Measurements from ENCODE around the gene ABO.
A peak's percentile ranks its signal among the peaks of the same experiment; 100 is the strongest.
"Not testable (repeated sequence)": the region's sequence is repeated elsewhere in the genome, so short reads cannot be mapped to it uniquely, and the experiment has no call there.

ABO gene

GRCh38 chr9:133286523-133286922, 11.5 kb upstream of the ABO start:
- DNase-seq = no peak

GRCh38 chr9:133285252-133285775, 10.3 kb upstream of the ABO start:
- DNase-seq = no peak

DNA sequence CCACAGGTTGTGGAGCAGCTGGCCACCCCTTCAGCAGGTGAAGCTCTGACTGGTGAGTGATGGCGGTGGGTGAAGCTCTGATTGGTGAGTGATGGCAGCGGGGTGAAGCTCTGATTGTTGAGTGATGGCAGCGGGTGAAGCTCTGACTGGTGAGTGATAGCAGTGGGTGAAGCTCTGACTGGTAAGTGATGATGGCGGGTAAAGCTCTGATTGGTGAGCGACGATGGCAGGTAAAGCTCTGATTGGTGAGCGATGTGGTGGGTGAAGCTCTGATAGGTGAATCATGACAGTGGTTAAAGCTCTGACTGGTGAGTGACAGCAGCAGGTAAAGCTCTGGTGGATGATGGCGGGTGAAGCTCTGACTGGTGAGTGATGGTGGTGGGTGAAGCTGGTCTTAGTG, 9.4 kb upstream of the ABO start:
- DNase-seq = no peak

- not testable (repeated sequence) for DNase-seq
Measured at GRCh38 chr9:133283255-133284032, 8.4 kb upstream of the ABO start.

DNA sequence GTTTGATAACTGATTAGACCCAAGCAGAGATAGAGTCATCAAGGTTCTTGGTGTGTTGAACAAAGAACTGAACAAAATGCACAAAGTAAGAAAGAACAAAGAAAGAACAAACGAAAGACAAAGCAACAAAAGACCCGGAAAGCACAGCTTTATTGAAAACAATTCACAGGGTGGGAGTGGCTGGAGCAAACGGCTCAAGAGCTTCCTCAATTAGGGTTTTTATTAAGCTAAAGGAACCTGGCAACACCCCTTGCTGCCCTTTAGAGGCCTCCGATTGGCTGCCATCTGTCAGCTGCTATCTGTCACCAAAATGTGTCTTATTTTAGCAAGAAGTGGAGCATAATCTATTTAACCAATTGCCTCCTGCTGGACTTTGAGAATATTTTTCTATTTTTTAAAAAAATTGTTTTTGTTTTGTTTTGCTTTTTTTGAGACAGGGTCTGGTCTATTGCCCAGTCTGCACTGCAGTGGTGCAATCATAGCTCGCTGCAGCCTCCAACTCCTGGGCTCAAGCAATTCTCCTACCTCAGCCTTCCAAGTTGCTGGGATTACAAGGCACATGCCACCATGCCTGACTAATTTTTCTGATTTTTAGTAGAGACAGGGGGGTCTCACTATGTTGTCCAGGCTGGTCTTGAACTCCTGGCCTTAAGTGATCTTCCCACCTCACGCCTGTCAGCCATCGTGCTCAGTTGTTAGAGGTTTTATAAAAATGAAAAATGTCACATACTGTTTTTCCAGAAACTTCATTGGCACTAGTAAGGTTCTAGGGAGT, 7.7 kb upstream of the ABO start:
- DNase-seq = peak; percentile 23

DNA sequence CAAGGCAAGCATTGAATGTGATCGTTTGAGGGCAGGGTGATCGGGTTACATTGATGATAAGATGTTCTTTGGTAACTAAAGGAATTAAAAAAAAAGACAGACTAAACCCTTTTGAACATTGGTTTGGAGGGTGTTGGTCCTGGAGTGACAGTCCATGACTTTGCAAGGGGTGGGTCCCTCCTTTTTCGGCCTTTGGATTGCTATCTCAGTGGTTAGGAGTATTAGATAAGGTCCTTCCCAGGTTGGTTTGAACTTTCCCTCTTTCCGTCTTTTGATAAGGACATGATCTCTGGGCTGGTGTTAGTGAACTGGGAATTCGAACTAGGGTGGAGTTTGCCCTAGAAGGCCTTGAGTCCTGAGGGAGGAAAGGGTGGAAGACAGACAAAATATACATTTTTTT, 5.4 kb upstream of the ABO start:
- no peak for DNase-seq

GRCh38 chr9:133278161-133279114, 3.4 kb upstream of the ABO start:
- DNase-seq = peak; percentile 37

DNA sequence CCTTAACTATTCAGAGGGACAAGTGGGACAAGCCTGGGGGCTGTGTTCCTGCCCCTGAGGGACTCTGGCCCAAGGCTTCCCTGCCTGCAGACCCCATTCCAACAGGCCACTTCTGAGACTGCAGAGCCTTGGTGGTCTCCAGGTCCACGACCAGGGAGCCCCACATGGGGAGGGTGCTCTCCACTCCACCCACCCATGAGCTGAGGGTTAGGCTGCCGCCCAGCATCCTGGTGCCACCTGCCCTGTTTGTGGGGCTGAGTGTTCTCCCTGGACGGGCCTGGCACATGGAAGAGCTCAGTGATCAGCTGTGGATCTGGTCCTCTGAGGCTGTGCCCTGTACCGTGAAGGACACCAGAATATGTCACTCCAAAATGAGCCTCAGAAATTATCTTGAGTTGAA, 2.5 kb upstream of the ABO start:
- DNase-seq = no peak

- DNase-seq = no peak
Measured at GRCh38 chr9:133276923-133277322, 1.9 kb upstream of the ABO start.

GRCh38 chr9:133276001-133276884, 1.2 kb upstream of the ABO start:
- no peak for DNase-seq

DNA sequence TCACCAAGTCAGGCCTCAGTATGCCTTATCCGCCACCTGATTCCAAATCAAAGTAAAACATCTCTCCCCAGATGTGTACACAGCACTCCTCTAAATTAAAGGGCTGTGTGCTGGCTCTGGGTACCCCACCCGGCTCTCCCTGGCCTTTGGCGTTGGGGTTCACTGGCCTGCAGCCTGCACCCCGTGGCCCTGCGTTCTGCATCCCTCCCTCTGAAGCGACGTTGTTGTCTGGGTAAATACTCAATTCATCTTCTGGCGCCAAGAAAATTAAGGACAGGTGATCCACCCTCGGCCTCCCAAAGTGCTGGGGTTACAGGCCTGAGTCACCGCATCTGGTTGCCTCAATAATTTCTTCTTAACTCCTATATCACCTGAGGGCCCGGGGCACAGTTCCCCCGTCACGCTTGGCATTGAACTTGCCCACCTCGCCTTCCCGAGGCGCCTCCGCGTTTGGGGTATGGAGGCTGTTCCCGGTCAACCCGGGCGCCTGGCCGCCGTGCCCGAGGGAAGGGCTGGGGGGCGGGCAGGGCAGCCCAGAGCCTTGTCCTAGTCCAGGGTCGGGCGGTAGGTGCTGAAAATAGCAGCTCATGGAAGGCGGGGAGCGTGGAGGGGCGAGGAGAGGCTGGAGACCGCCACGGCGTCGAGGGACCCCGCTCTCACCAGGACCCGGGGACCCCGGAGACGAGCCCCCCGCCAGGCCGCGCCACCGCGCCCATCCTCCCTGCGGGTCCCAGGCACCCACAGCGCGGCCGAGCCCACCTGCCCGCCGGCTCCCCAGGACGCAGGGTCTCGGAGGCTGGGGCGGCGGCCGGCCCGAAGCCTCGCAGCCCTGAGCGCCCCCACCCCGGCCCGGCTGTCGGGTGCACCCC, 531 bp downstream of the ABO start:
- DNase-seq = no peak

DNA sequence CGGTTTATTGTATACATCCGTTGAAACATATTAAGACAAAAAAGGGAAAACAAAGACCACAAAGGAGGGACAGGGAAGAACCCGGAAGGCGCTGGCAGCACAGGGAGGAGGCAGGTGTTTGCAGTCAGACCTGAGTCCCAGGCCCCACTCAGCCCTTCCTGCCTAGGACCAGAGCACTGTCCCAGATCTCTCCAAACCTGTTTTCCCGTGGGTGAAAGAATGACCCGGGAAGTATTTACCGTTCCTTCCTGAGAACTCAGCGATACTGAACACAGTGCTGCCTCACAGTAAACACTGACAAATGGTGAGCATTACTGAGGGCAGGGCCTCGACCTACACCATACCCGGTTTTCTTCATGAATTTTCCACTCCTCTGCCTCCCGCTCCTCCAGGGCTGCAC, 1.2 kb downstream of the ABO start:
- no peak for DNase-seq

DNA sequence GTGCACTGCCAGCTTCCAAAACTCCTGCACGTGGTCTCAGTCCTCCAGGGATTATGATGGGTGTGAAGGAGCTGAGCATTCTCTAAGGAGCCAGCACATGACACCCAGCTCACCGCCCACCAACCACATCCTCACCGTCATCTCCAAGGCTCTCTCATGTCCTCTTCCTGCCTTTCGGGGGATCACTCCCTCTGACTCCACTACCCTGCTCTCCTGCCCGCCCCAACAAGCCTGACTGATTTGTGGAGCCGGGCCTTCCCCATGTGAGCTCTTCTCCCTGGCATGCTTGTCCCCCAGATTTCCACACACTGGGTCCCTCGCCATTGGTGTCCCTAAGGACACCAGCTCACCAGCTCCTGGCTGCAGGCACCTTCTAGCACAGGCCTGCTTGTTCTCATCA, 1.9 kb downstream of the ABO start:
- DNase-seq = no peak

- DNase-seq = peak; percentile 75
Measured at GRCh38 chr9:133269537-133270362, 5.3 kb downstream of the ABO start.

GRCh38 chr9:133269136-133269535, 5.9 kb downstream of the ABO start:
- DNase-seq = peak; percentile 47

DNA sequence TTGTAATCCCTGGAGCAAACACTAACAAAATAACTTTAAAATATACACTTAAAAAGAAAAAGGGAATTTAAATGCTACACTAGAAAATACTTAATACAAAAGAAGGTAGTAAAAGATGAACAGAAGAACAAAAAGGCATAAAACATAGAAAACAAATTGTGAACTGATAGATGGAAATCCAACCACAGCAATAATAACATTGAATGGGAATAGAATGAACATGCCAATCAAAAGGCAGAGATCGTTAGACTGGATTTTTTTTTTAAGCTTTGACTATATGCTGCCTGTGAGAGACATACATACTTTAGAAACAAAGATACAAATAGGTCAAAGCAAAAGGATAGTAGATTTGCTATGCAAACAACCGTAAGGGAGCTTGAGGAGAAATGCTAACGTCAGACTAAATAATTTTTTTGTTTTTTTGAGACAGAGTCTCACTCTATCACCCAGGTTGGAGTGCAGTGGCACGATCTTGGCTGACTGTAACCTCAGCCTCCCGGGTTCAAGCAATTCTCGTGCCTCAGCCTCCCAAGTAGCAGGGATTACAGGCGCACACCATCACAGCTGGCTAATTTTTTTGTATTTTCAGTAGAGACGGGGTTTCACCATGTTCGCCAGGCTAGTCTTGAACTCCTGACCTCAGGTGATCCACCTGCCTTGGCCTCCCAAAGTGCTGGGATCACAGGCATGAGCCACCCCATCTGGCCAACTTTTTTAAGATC, 6.5 kb downstream of the ABO start:
- DNase-seq = no peak

DNA sequence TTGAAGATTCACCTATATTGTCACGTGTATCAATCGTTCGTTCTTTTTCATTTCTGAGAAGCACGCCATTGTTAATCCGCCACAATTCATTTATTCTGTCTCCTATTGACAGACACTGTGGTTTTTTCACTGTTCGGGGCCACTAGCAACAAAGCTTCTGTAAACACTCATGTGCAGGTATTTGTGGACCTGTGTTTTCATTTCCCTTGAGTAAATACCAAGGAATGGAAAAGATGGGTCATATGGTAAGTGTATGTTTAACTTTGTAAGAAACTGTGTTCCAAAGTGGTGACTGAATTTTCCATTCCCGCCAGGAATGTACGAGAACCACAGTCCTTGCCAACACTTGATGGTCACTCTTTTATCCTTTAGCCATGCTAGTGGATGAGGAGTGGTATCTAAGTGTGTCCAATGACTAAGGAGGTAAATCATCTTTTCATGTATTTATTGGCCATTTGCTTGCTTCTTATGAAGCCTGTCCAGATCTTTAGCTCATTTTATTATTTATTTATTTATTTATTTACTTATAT, 10.7 kb downstream of the ABO start:
- DNase-seq = no peak

GRCh38 chr9:133263557-133263956, 11.4 kb downstream of the ABO start:
- DNase-seq = no peak

- no peak for DNase-seq
Measured at GRCh38 chr9:133262226-133262625, 12.8 kb downstream of the ABO start.
